Measurements from ENCODE around the gene GALNT9. TPM values are rescaled to one million over a fixed set of nuclear protein-coding genes. Genes with fewer than 3 reads are reported as not detected.

Gene GALNT9
- total RNA-seq, 1 experiment from 2014 or later = 0.45 TPM

GRCh38 chr12:132348176-132348575 is 18.8 kb upstream of the GALNT9 start:
- Mint-ChIP-seq H3K36me3 (ENCODE audit: insufficient read depth, unreplicated experiment) (no peaks in the 10 kb centered on the region), H3K9me3 (ENCODE audit: unreplicated experiment) (no peaks in the 10 kb centered on the region), H3K27me3 (ENCODE audit: insufficient read depth, unreplicated experiment) (peaks cover 7% of the 10 kb centered on the region), H3K27ac (ENCODE audit: unreplicated experiment) (no peak overlapping the region), H3K4me1 (ENCODE audit: low read depth, unreplicated experiment) (no peaks in the 10 kb centered on the region), H3K4me3 (ENCODE audit: unreplicated experiment) (no peak overlapping the region)
- ChIA-PET POLR2A (no interaction called here), CTCF (no interaction called here)
- BruUV-seq (replicated peaks) = no TSS peak
- TF ChIP-seq CTCF (IDR thresholded peaks at IDR 0.05; ENCODE audit: insufficient read depth in 1 of 2, low read depth in 1 of 2, low read length in 1 of 2, severe bottlenecking in 1 of 2, unreplicated experiment in 1 of 2) = no peak
- Histone ChIP-seq H3K27me3 (replicated peaks; ENCODE audit: control insufficient read depth, insufficient read depth, low read length) (no peaks in the 10 kb centered on the region; the same call in 1 of the 2 replicates), H3K4me1 (no peaks in the 10 kb centered on the region), H3K36me3 (ENCODE audit: control insufficient read depth, insufficient read depth, low read length) (no peaks in the 10 kb centered on the region), H3K9me3 (no peaks in the 10 kb centered on the region), H3K4me3 (ENCODE audit: low read depth, low read length) (no peak overlapping the region)
- no peak for DNase-seq
- intact Hi-C loops (cut with micrococcal nuclease; ENCODE audit: unreplicated experiment) = no loop called here

GRCh38 chr12:132347176-132347855 is 17.9 kb upstream of the GALNT9 start:
- Histone ChIP-seq H3K36me3 (ENCODE audit: control insufficient read depth, insufficient read depth, low read length) (no peaks in the 10 kb centered on the region), H3K9me3 (no peaks in the 10 kb centered on the region; the same call in 1 of the 2 replicates), H3K4me3 (ENCODE audit: low read depth, low read length) (no peak overlapping the region), H3K27me3 (replicated peaks; ENCODE audit: control insufficient read depth, insufficient read depth, low read length) (no peaks in the 10 kb centered on the region; the same call in 1 of the 2 replicates), H3K4me1 (no peaks in the 10 kb centered on the region)
- DNase-seq = no peak
- POLR2A ChIA-PET = no interaction called here
- Mint-ChIP-seq H3K27me3 (ENCODE audit: insufficient read depth, unreplicated experiment) (peaks cover 8% of the 10 kb centered on the region), H3K27ac (ENCODE audit: unreplicated experiment) (no peak overlapping the region), H3K36me3 (ENCODE audit: insufficient read depth, unreplicated experiment) (no peaks in the 10 kb centered on the region), H3K4me3 (ENCODE audit: unreplicated experiment) (no peak overlapping the region), H3K4me1 (ENCODE audit: low read depth, unreplicated experiment) (no peaks in the 10 kb centered on the region), H3K9me3 (ENCODE audit: unreplicated experiment) (no peaks in the 10 kb centered on the region)
- CTCF ChIA-PET = no interaction called here
- no peak for TF ChIP-seq CTCF (IDR thresholded peaks at IDR 0.05; ENCODE audit: insufficient read depth in 1 of 2, low read depth in 1 of 2, low read length in 1 of 2, severe bottlenecking in 1 of 2, unreplicated experiment in 1 of 2)
- intact Hi-C loops (cut with micrococcal nuclease; ENCODE audit: unreplicated experiment) = no loop called here
- no TSS peak for BruUV-seq (replicated peaks)

GRCh38 chr12:132346471-132347175 is 17.2 kb upstream of the GALNT9 start:
- POLR2A ChIA-PET = no interaction called here
- peaks cover 8% of the 10 kb centered on the region for H3K27me3 Mint-ChIP-seq (ENCODE audit: insufficient read depth, unreplicated experiment)
- intact Hi-C loops (cut with micrococcal nuclease; ENCODE audit: unreplicated experiment) = no loop called here
- no peak overlapping the region for H3K27ac Mint-ChIP-seq (ENCODE audit: unreplicated experiment)
- no peaks in the 10 kb centered on the region for H3K9me3 Mint-ChIP-seq (ENCODE audit: unreplicated experiment)
- H3K4me3 ChIP-seq (ENCODE audit: low read depth, low read length) = no peak overlapping the region
- H3K4me3 Mint-ChIP-seq (ENCODE audit: unreplicated experiment) = no peak overlapping the region
- H3K36me3 Mint-ChIP-seq (ENCODE audit: insufficient read depth, unreplicated experiment) = no peaks in the 10 kb centered on the region
- H3K36me3 ChIP-seq (ENCODE audit: control insufficient read depth, insufficient read depth, low read length) = no peaks in the 10 kb centered on the region
- no peaks in the 10 kb centered on the region; the same call in 1 of the 2 replicates for H3K27me3 ChIP-seq (replicated peaks; ENCODE audit: control insufficient read depth, insufficient read depth, low read length)
- no peak for DNase-seq
- no peaks in the 10 kb centered on the region for H3K4me1 Mint-ChIP-seq (ENCODE audit: low read depth, unreplicated experiment)
- no peaks in the 10 kb centered on the region for H3K4me1 ChIP-seq
- CTCF ChIA-PET = no interaction called here
- no TSS peak for BruUV-seq (replicated peaks)
- H3K9me3 ChIP-seq = no peaks in the 10 kb centered on the region; the same call in 1 of the 2 replicates
- TF ChIP-seq CTCF (IDR thresholded peaks at IDR 0.05; ENCODE audit: insufficient read depth in 1 of 2, low read depth in 1 of 2, low read length in 1 of 2, severe bottlenecking in 1 of 2, unreplicated experiment in 1 of 2) = no peak
